SW 1271 (cell line): ENCODE data around the gene MARCHF5.
"Not testable (repeated sequence)": the region's sequence is repeated elsewhere in the genome, so short reads cannot be mapped to it uniquely, and the experiment has no call there.

Source experiments
- DNase-seq, 2 experiments: peaks; one replicate each; lab custom pipeline; 2025; lab: John Stamatoyannopoulos, UW

The MARCHF5 gene

DNA sequence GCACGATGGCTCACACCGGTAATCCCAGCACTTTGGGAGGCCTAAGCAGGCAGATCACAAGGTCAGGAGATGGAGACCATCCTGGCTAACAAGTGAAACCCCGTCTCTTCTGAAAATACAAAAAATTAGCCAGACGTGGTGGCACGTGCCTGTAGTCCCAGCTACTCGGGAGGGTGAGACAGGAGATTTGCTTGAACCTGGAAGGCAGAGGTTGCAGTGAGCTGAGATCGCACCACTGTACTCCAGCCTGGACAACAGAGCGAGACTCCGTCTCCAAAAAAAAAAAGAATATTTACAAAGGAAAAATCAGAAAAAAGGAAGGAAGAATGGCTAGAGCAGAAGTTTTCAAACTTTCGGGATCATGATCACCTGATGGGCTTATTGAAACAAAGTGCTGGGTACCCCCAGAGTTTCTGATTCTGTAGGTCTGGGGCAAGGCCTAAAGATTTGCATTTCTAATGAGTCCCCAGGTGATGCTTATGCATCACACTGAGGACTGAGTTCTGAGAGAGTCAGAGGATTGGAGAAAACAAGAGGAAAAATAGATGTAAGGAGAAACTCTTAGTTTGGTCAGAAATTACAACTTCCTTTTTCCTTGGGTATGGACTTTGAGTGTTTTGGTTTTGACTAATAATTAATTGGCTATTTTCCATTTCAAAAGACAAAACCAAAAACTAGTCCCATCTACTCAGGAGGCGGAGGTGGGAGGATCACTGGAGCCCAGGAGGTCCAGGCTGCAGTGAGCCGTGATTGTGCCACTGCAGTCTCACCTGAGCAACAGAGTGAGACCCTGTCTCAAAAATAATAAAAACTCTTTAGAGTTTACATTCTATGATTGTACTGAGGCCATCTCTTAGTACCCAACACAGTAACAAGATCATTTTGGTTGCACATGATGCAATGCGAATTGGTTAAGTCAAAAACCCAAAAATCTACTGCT is 14.4 kb downstream of the MARCHF5 start:
- DNase-seq = no peak

DNA sequence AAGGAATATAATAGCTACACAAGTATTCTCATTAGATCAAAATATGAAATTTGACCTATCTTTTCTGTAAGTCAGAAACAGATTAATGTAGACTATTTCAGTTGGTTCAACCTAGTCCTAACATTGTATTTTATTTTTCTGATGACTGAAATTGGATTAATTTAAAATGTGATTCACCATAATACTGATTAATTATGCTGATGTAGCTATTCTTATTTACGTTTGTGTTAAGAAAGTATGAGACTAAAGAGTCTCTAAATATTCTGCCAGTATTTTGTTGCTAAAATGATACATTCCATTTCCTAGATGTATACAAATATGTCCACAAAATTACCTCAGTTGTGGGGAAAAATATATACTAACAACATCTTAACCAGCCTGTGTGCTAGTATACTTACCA is 18.3 kb downstream of the MARCHF5 start:
- DNase-seq = no peak

DNA sequence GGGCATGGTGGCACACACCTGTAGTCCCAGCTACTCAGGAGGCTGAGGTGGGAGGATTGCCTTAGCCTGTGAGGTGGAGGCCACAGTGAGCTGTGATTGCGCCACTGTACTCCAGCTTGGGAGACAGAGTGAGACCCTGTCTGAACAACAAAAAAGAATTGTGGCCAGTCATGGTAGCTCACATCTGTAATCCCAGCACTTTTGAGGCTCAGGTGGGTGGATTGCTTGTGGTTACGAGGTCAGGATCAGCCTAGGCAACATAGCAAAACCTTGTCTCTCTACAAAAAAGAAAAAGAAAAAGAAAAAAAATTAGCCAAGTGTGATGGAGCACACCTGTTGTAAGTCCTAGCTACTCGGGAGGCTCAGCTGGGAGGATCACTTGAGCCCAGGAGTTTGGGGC is 22.8 kb downstream of the MARCHF5 start:
- DNase-seq = no peak

DNA sequence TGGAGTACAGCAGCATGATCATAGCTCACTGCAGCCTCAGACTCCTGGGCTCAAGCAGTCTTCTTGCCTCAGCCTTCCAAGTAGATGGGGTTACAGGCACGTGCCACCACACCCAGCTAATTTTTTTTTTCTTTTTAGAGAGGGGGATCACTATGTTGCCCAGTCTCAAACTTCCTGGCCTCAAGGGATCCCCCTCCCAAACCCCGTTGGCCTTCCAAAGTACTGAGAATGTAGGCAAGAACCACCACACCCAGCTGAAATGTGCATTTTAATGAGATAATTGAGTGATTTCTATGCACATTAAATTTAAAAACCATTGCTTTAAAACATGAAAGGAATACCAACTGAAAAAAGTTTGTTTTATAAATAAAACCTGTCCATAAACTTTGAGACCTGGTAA is 25.6 kb downstream of the MARCHF5 start:
- no peak for DNase-seq

DNA sequence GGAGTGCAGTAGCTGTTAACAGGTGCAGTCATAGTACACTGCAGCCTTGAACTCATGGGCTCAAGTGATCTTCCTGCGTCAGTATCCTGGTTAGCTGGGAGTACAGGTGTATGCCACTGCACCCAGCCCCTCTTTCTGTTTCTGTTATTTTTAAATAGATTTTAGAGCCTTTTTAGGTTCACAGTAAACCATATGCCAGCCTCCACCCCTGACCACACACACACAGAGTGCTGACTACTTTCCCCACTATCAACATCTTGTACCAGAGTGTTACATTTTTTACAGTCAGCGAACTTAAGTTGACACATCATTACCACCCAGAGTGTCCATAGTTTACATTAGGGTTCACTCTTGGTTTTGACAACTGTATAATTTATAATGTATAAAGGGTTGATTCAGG is 32.1 kb downstream of the MARCHF5 start:
- no peak for DNase-seq

DNA sequence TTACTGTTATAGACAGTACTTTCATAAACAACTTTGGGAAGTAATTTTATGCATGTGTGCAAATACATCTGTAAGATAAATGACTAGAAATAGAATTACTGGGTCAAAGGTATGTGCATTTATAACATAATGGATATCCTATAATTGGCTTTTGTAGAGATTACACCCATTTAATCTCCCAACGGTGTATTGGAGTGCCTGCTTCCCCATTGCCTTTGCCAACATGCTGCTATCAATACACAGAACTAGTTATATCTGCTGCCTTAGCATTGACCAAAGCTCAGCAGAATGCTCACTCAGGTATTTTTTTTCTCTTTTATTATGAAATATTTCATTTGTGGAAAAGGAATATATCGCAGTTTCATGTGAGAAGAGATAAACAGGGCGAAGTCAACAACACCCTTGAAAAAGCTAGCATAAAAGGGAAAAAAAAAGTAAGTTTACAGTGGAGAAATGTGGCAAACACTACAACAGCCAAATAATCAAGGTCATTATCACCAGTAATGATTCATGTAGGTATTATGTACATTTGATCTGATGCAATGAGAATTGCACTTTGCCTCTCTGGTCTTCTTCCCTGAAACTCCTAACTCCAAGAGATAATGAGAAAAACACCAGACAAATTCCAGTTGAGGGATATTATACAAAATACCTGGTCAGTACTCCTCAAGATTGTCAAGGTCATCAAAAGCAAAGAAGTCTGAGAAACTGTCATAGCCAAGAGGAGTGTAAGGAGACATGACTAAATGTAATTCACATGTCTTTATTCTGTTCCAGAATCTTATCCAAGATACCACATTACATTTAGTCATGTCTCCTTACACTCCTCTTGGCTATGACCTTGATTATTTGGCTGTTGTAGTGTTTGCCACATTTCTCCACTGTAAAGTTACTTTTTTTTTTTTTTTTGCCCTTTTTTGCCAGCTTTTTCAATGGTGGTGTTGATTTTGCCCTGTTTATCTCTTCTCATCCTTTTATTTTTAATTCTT is 36.8 kb downstream of the MARCHF5 start:
- DNase-seq = no peak

DNA sequence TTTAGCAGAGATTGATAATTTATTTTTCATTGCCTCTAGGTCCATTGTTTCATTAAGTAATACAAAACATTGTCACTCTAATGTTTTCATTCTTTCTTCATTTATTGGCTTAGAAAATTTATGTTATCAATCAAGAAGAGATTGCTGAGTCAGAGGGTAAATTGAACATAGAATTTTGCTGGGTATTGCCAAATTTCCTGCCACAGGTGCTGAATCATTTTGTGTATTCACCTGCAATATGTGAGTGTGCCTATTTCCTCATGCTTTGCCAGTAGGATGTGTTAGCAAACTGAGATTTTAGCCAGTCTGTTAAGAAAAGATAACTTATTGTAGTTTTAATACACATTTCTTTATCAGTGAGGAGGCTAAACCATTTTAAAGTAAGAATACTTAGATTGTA is 38.0 kb downstream of the MARCHF5 start:
- DNase-seq = no peak

DNA sequence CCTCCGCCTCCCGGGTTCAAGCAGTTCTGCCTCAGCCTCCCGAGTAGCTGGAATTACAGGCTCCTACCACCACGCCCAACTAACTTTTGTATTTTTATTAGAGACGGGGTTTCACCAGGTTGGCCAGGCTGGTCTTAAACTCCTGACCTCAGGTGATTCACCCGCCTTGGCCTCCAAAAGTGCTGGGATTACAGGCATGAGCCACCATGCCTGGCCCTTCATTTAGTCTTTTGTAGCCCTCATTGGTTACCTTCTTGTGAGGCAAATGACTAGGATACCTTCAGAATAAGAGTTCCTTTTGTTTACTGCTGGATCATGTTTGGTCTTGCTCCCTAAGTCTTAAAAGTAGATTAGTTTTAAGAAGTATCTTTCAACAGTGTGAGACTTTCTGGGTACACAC is 39.0 kb downstream of the MARCHF5 start:
- not testable (repeated sequence) for DNase-seq

DNA sequence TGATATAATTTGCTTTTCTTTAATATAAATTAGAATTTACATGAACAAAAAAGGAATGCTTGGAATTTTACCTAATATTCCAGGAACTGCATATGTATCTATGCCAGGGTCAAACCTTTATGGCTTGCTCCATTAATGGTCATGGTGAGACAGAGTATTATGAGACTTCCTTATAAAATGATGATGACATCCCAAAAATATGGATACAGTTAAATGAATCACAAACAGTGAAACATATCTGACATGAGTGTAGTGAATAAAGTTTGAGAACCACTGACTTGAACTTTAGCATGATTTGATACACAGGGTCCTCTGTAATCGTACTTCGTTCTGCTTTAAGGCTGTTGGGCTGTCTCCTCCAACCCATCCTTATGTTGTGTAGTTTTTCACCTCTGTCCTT is 51.8 kb downstream of the MARCHF5 start:
- DNase-seq = no peak

DNA sequence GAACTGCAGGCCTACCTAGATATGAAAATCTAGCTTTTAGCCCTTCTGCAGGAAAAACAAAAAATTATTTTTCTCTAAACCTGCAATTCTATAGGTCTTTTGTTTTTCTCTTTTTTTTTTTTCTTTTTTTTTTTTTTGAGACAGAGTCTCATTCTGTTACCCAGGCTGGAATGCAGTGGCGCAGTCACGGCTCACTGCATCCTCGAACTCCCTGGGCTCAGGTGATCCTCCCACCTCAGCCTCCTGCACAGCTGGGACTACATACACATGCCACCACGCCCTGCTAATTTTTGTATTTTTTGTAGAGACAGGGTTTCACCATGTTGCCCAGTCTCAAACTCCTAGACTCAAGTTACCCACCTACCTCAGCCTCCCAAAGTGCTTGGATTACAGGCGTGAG is 54.6 kb downstream of the MARCHF5 start:
- not testable (repeated sequence) for DNase-seq

DNA sequence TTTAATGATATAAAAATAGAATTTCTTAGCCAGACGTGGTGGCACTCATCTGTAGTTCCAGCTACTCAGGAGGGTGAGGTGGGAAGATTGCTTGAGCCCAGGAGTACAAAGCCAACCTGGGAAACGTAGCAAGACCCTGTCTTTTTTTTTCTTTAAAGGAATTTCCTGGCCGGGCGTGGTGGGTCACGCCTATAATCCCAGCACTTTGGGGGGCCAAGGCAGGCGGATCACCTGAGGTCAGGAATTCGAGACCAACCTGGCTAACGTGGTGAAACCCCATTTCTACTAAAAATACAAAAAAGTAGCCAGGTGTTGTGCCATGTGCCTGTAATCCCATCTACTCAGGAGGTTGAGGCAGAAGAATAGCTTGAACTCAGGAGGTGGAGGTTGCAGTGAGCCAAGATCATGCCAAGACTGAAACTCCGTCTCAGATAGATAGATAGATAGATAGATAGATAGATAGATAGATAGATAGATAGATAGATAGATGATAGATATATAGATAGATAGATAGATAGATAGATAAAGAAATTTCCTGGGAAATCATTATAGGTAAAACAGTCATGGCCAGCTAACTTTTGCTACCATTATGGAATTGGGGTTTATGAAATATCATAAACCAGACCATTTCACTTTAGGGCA is 56.2 kb downstream of the MARCHF5 start:
- DNase-seq = not testable (repeated sequence)

DNA sequence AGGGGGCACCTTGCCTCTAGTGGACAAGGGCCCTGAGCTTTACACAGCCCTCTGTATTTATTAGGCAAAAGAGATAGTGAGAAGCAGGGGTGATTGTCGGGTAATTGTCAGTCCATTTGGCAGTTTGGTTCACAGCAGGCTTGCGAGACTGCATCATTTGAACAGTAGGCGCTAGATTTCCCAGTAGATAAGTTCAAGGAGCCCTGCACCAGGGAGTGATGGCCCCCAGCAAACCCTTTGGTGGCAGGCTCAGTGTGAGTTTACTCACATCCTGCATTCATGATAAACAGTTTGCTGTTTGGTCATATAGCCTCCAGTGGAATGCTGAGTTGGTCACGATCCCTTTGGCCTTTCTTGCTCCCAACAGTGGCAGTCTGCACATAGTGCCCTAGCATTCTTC is 59.4 kb downstream of the MARCHF5 start:
- no peak for DNase-seq

DNA sequence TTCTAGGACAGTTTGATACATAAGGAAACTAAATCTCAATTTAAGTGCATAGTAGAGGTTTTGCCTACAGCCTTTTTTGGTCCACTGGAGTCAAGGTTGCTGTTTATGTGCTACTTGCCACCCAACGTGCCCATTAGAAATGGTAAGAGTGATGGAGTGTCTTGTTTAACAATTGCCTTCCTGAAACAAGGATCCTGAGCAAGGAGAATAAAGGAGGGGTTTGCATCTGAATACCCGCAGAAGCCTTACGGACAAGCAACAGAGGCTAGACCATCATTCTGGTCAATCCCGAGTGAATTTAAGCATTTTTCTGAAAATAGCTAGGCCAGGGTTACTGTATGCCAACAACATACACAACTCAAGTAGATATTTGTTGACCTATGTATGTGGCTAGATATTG is 63.6 kb downstream of the MARCHF5 start:
- DNase-seq = no peak

DNA sequence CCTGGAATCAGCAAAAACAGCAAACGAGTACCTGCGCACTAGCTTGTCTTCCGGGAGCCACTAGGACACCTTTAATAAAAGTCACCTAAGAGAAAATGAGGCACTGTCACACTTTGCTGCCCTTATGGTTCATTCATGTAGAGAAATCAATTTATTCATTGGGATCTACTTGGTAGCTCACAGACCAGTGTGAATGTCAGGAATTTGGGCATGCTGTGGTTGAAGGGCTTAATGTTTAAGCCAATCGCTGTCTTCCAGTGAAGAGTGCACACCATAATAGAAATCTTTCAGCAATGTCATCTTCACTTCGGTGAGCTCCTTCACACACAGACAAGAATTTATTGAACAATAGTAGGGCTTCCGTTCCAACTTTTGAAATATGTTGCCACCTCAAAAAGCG is 65.1 kb downstream of the MARCHF5 start:
- DNase-seq = no peak

DNA sequence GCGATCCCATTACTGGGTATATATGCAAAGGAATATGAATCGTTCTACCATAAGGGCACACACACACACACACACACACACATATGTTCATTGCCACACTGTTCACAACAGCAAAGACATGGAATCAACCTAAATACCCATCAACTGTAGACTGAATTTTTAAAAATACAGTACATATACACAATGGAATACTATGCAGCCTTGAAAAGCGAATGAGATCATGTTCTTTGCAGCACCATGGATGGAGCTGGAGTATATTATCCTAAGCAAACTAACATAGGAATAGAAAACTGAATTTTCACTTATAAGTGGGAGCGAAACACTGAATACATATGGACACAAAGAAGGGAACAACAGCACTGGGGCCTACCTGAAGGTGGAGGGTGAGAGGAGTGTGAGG is 72.5 kb downstream of the MARCHF5 start:
- DNase-seq = no peak

DNA sequence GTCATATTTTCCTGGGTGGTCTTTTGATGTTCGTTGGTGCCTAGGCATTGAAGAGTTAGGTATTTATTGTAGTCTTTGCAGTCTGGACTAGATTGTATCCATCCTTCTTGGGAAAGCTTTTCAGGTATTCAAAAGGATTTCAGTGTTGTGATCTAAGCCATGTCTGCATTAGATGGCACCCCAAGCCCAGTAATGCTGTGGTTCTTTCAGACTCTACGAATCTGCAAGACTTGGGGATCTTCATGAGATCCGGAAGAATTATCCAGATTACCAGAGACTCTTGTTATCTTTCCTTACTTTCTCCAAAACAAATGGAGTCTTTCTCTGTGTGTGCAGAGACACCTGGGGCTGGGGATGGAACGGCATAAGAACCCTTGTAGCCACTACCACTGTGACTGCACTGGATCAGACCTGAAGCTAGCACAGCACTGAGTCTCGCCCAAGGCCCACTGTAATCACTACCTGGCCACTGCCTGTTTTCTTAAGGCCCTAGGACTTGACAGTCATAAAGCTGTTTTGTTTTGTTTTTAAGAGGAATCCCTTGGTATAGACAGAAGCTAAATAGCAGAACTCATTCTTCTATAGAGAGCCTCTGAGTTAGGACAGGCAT is 75.5 kb downstream of the MARCHF5 start:
- no peak for DNase-seq

DNA sequence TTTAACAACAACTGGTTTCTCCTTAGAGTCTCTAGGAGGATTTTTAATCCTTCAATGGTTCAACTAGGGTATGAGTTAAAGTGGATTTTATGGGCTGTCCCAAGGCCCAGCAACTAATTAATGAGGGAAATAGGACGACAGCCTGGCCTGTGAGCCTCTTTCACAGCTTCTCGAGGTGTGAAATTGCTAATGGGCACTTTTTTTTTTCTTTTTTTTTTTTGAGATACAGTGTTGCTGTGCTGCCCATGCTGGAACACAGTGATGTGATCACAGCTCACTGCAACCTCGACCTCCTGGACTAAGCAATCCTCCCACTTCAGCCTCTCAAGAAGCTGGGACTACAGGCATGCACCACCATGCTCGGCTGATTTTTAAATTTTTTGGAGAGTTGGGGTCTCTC is 87.0 kb downstream of the MARCHF5 start:
- DNase-seq = no peak

DNA sequence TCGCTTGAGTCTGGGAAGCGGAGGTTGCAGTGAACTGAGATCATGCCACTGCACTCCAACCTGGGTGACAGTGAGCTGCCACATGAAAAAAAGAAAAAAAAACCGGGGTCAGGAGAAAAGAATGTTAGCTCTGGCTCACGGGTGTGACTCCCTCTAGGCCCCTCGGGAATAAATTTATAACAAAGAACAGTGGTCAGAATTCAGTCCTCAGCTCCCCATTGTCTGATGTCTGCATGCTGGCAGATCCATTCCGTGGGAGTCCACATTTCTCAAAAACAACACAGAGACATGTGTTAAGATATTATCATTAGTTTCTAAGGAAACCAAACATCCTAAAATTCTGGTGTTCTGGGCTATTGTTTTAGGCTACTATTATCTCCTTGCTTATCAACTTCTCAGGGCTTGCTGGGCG is 90.6 kb downstream of the MARCHF5 start:
- no peak for DNase-seq

DNA sequence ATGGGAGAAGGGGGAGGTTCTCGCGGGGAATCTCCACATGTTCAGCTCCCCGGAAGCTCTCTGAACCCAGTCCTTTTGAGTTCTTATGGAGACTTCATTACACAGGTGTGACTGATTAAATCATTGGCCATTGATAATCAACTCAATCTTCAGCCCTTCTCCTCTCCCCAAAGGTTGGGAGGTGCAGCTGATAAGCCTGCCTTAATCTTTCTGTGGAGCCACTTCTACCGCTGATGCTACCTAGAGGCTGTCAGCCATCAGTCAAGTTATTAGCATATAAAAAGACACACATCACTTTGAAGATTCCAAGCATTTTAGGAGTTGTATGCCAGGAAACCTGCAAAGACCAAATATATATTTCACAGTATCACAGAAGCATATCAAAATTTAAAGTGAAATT is 91.7 kb downstream of the MARCHF5 start:
- DNase-seq = no peak

DNA sequence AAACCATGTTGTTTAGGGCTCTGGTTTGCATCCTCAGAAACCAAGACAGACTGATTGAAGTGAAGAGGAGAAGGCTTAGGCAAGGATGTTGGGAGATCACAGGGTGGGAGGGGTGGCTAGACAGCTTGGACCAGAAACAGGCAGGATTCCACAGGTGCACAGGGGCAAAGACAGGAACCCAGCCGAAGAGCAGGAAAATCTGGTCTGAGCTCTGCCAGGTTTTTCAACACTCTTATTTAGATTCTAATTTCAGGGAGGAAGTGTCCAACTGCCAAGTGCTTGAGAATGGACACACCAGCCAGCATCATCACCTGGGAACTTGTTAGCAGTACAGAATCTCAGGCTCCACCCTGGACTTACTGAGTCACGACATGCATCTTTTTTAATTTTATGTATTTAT is 93.8 kb downstream of the MARCHF5 start:
- DNase-seq = no peak

DNA sequence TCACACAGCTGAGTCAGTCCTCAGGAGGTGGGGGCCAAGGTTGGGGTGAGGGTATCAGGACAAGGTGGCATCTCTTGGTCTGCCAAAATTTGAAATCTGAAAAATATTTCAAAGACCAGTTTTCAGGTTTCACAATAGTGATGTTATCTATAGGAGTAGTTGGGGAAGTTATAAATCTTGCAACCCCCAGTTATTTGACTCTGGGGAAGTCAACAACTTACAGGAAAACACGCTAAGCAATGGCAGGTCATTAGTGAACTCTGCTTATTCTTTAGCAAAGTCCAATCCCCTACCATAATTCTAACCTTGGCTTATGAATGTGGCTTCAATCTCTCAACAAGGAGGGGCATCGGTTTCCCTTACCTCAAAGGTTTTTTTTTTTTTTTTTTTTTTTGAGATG is 94.9 kb downstream of the MARCHF5 start:
- no peak for DNase-seq
